Right ventricle myocardium superior (tissue), 1 donor: Measurements from ENCODE around the gene POP4. TPM values are rescaled to one million over a fixed set of nuclear protein-coding genes. Genes with fewer than 3 reads are reported as not detected.

Experiments
- ATAC-seq: fragments of 200-7000 bp; cut with Tn5 transposase; one replicate; pipeline ENCODE4 v1.9.1; 2020; ENCODE audit warnings: mild to moderate bottlenecking; ENCODE audit not compliant: poor library complexity
- DNase-seq: peaks from one replicate; pipeline ENCODE4 v3.0.0-alpha.2; 2020
- intact Hi-C: fragments of 100-400 bp; cut with DNase I; formaldehyde crosslinking; loops from one replicate; pipeline ENCODE4 v1.11.2; 2022
- total RNA-seq: library from RNA; stranded (reverse); fragmentation: NEBNext Ultra II Directional; extraction: Animal tissue kit (Norgen Biotek cat#: 25700); gene quantifications from one replicate; pipeline ENCODE4 v1.2.1, GENCODE V29; 2021
- donor health status: DM: no; HTN: yes; CAD: no; lungs with severe emphysema.

Gene POP4
- total RNA-seq, 1 donor from 2014 or later = 46.9 TPM

GRCh38 chr19:29645911-29646310 lies 39.8 kb downstream of the POP4 start:
- DNase-seq = peak; percentile 74
- intact Hi-C loops = no loop called here
- ATAC-seq = peak; percentile 92

- DNase-seq (no peak), ATAC-seq (no peak)
- intact Hi-C loops = no loop called here
Measured at GRCh38 chr19:29650772-29651387, 44.8 kb downstream of the POP4 start.

GRCh38 chr19:29651622-29652394 lies 45.7 kb downstream of the POP4 start:
- ATAC-seq = no peak
- no peak for DNase-seq
- intact Hi-C loops = no loop called here

DNA sequence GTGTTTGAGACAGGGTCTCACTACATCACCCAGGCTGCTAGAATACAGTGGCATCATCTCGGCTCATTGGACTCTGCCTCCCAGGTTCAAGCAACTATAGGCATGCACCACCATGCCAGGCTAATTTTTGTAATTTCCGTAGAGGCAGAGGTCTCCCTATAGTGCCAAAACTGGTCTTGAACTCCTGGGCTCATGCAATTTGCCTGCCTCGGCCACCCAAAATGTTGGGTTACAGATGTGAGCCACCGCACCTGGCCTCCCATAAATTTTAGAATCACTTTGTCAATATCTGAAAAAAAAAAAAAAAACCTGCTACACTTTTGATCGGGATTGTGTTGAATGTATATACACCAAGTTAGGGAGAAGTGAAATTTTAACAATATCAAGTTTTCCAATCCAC lies 47.3 kb downstream of the POP4 start:
- intact Hi-C loops = no loop called here
- ATAC-seq (no peak), DNase-seq (no peak)

GRCh38 chr19:29655648-29656335 lies 49.7 kb downstream of the POP4 start:
- DNase-seq = no peak
- no peak for ATAC-seq
- intact Hi-C loops = no loop called here

DNA sequence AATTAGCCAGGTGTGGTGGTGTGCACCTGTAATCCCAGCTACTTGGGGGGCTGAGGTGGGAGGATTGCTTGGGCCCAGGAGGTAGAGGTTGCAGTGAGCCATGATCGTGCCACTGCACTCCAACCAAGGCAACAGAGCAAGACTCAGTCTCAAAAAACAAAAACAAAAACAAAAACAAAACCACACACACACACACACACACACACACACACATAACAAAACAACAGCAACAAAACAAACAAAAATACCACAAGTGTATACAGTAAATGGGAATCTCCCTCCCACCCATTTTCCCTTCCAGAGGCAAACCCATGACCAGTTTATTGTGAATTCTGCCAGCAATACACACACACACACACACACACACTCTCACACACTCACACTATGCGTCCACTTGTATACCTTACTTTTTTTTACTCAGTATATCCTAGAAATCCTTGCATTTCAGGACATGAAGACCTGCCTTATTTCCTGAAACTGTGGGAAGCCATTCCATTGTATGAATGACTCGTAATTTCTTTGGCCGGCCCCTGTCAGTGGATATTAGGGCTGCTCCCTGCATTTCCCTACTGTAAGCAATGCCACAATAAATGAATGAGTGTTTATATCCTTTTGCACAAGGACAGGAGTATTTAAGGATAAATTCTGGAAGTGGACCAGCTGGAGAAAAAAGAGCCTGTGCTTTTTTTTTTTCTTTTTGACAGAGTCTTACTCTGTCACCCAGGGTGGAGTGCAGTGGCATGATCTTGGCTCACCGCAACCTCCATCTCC lies 52.3 kb downstream of the POP4 start:
- DNase-seq (no peak), ATAC-seq (no peak)
- intact Hi-C loops = no loop called here

- intact Hi-C loops = loop anchor here (5.0 kb wide), 2 partner anchors 49 to 56 kb away; partner anchors contain the start of gene C19orf12
- DNase-seq = no peak
- ATAC-seq = no peak
Measured at GRCh38 chr19:29660835-29661234, 54.8 kb downstream of the POP4 start.

- ATAC-seq (peak; percentile 7), DNase-seq (no peak)
- intact Hi-C loops = loop anchor here (5.0 kb wide), 2 partner anchors 50 to 55 kb away; partner anchors contain the start of gene C19orf12
Measured at GRCh38 chr19:29662278-29662603, 56.2 kb downstream of the POP4 start.

DNA sequence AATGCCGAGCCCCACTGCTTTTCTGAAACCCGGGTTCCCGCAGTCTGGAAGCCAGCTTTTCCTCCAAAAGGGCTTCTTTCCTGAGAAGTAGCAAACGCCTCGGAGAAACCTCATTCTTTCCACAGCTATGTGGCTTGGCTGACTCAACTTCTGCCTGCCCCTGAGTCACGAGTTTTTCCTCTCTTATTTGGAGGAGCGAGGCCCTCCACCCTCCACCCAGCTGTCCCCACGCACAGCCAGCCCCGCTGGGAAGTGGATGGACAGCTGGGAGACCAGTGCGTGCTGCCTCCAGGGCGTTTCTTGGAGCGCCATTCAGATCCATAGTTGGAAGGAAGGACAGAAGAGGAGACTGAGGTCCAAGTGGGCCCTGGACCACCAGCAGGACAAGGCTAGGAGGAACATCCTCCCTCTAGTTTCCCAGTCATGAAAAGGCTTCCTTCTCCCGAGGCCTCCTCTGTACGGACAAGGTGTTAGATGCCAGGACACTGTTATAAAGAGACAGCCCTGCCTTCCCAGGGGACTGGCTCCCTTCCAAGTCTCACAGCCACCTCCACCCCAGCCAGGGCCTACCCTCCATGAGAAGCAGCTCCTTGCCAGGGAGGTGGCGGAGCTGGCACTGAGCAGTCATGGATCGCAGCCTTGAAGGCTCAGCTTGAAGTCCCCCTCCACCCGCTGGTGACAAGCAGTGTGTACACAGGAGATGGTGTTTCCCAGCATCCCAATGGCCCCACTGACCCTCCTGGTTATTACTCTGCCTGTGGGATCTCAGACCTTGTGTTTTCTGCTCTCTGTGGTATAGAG lies 56.7 kb downstream of the POP4 start:
- peak; percentile 30 for ATAC-seq
- intact Hi-C loops = loop anchor here (5.0 kb wide), 2 partner anchors 51 to 54 kb away; partner anchors contain the start of gene C19orf12

GRCh38 chr19:29663861-29664752 lies 58.0 kb downstream of the POP4 start:
- DNase-seq = no peak
- ATAC-seq = no peak
- intact Hi-C loops = loop anchor here (5.0 kb wide), 2 partner anchors 52 to 53 kb away; partner anchors contain the start of gene C19orf12

More for the DNA sequence above, 56.7 kb downstream of the POP4 start:
- peak; percentile 76 for DNase-seq

DNA sequence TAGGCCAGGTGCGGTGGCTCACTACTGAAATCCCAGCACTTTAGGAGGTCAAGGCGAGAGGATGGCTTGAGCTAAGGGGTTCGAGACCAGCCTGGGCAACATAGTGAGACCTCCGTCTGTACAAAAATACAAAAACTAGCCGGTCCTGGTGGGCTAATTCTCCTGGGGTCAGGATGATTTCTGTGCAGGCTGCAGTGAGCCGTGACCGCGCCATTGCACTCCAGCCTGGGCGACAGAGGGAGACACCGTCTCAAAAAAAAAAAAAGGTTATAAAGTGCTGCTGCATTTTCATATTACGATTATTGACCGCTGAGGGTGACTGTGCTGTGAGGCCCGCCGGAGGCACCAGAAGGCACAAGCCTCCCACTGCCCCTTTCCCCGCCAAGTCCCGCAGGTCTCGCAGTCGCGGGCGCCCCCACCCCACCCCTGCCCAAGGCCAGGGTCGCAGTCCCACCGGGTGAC lies 58.7 kb downstream of the POP4 start:
- DNase-seq (no peak), ATAC-seq (no peak)
- intact Hi-C loops = loop anchor here (5.0 kb wide), 2 partner anchors 52 to 53 kb away; partner anchors contain the start of gene C19orf12

DNA sequence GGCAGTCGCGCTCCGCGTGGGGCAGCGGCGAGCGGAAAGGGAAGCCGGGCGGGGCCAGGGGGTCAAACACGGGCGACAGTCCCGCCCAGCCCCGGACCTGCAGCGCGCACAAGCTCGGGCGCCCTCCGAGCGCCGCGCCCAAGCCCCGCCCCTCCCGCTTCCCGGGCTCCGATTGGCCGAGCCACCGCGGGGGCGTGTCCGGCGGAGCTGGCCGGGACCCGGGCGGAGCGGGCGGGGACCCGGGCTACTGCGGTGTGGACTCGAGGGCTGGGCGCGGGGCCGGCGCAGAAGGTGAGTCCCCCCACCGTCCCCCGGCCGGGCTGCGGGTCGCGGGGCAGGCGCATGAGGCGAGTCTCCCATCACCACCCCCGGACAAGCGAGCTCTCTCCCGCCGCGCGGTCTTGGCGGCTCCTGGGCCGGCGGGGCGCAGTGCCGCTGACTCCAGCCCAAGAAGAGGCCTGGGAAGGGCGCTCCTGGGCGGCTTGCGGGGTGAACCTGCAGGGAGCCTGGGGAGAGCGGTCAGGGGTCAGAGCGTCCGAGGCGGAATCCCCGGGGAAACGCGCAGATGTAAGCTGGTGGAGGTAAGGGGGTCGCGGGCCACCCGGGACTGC lies 59.2 kb downstream of the POP4 start, which contains the start of gene PLEKHF1:
TSS of gene PLEKHF1 (plus strand) at position 247 of the 611 bp plus-strand sequence. CDS start 8,379 bp downstream, outside the sequence.
- intact Hi-C loops = no loop called here

GRCh38 chr19:29665826-29666577 lies 59.9 kb downstream of the POP4 start:
- intact Hi-C loops = no loop called here
- ATAC-seq (peak; percentile 59), DNase-seq (peak; percentile 84)

More for the DNA sequence above, 59.2 kb downstream of the POP4 start, which contains the start of gene PLEKHF1:
- peak; percentile 87 for ATAC-seq
- peak; percentile 95 for DNase-seq
